H9 (cell line): ENCODE measurements around the gene B3GNT3. TPM values are rescaled to one million over a fixed set of nuclear protein-coding genes. Genes with fewer than 3 reads are reported as not detected.

Source experiments
- DNase-seq: peaks from one replicate; pipeline ENCODE4 v3.0.0-alpha.2; 2017
- H2AFZ ChIP-seq: one replicate; pipeline ENCODE4 v1.6.1; 2013; ENCODE audit warnings: mild to moderate bottlenecking, low read length, control low read depth, moderate library complexity
- H2AK5ac ChIP-seq: 2 replicates; pipeline ENCODE4 v1.6.1; 2013; ENCODE audit warnings: low read length, control low read depth, mixed read lengths; ENCODE audit not compliant: insufficient read length
- H2BK120ac ChIP-seq: one replicate; pipeline ENCODE4 v1.6.1; 2013; ENCODE audit warnings: low read depth, mild to moderate bottlenecking, low read length, control low read depth, inconsistent platforms; ENCODE audit not compliant: poor library complexity, severe bottlenecking
- H2BK12ac ChIP-seq: 2 replicates; pipeline ENCODE4 v1.6.1; 2013; ENCODE audit warnings: low read length, control low read depth, mixed read lengths, low read depth; ENCODE audit not compliant: insufficient read length
- H2BK15ac ChIP-seq: 2 replicates; pipeline ENCODE4 v1.6.1; 2013; ENCODE audit warnings: low read depth, low read length, control low read depth
- H2BK20ac ChIP-seq: one replicate; pipeline ENCODE4 v1.6.1; 2013; ENCODE audit warnings: low read depth, mild to moderate bottlenecking, low read length, control low read depth, inconsistent platforms; ENCODE audit not compliant: poor library complexity, severe bottlenecking
- H2BK5ac ChIP-seq: 2 replicates; pipeline ENCODE4 v1.6.1; 2013; ENCODE audit warnings: low read length, control low read depth, mixed read lengths; ENCODE audit not compliant: insufficient read length
- H3K14ac ChIP-seq: 2 replicates; pipeline ENCODE4 v1.6.1; 2013; ENCODE audit warnings: low read length, control low read depth; ENCODE audit not compliant: insufficient read depth
- H3K18ac ChIP-seq: 2 replicates; pipeline ENCODE4 v1.6.1; 2013; ENCODE audit warnings: low read depth, mild to moderate bottlenecking, mixed read lengths, low read length, control low read depth; ENCODE audit not compliant: insufficient read length
- H3K23ac ChIP-seq: 2 replicates; pipeline ENCODE4 v1.6.1; 2013; ENCODE audit warnings: low read length, control low read depth, mixed read lengths, low read depth; ENCODE audit not compliant: insufficient read length
- H3K23me2 ChIP-seq: 2 replicates; pipeline ENCODE4 v1.6.1; 2013; ENCODE audit warnings: low read depth, mild to moderate bottlenecking, mixed read lengths, low read length, control low read depth; ENCODE audit not compliant: insufficient read length, poor library complexity, severe bottlenecking
- H3K27ac ChIP-seq: 2 replicates; pipeline ENCODE4 v1.5.1; 2013; ENCODE audit warnings: low read length, control low read depth, mixed read lengths, low read depth; ENCODE audit not compliant: insufficient read length
- H3K27me3 ChIP-seq: 2 replicates; pipeline ENCODE4 v1.6.1; 2013; ENCODE audit warnings: low read length, control low read depth, inconsistent platforms; ENCODE audit not compliant: insufficient read depth
- H3K4ac ChIP-seq: 2 replicates; pipeline ENCODE4 v1.6.1; 2013; ENCODE audit warnings: low read depth, mild to moderate bottlenecking, control low read depth, inconsistent platforms, low read length, moderate library complexity
- H3K4me1 ChIP-seq: 2 replicates; pipeline ENCODE4 v1.6.1; 2013; ENCODE audit warnings: low read length, control low read depth, inconsistent platforms; ENCODE audit not compliant: insufficient read depth
- H3K4me2 ChIP-seq: 2 replicates; pipeline ENCODE4 v1.6.1; 2013; ENCODE audit warnings: low read length, control low read depth, mixed read lengths; ENCODE audit not compliant: insufficient read length, insufficient read depth
- H3K56ac ChIP-seq: 2 replicates; pipeline ENCODE4 v1.6.1; 2013; ENCODE audit warnings: low read depth, mild to moderate bottlenecking, mixed read lengths, low read length, control low read depth; ENCODE audit not compliant: insufficient read length
- H3K79me1 ChIP-seq: 2 replicates; pipeline ENCODE4 v1.6.1; 2013; ENCODE audit warnings: low read depth, mild to moderate bottlenecking, moderate library complexity, low read length, control low read depth, inconsistent platforms; ENCODE audit not compliant: insufficient read depth, poor library complexity, severe bottlenecking
- H3K79me2 ChIP-seq: 2 replicates; pipeline ENCODE4 v1.6.1; 2013; ENCODE audit warnings: low read length, control low read depth, inconsistent platforms; ENCODE audit not compliant: insufficient read depth
- H3K9ac ChIP-seq: 2 replicates; pipeline ENCODE4 v1.6.1; 2013; ENCODE audit warnings: low read length, control low read depth, mixed read lengths; ENCODE audit not compliant: insufficient read length; ENCODE audit errors: extremely low read depth
- H3K9me3 ChIP-seq: one replicate; pipeline ENCODE4 v1.6.1; 2013; ENCODE audit warnings: low read depth, low read length, inconsistent platforms; ENCODE audit not compliant: control insufficient read depth
- H3T11ph ChIP-seq: one replicate; pipeline ENCODE4 v1.6.1; 2013; ENCODE audit warnings: mild to moderate bottlenecking, low read length, control low read depth, inconsistent platforms
- H4K20me1 ChIP-seq: one replicate; pipeline ENCODE4 v1.6.1; 2013; ENCODE audit not compliant: control insufficient read depth, insufficient read length, insufficient read depth
- H4K5ac ChIP-seq: 2 replicates; pipeline ENCODE4 v1.6.1; 2013; ENCODE audit warnings: low read depth, mild to moderate bottlenecking, mixed read lengths, low read length, control low read depth; ENCODE audit not compliant: insufficient read length
- H4K8ac ChIP-seq: replicated peaks from 2 replicates; pipeline ENCODE4 v1.6.1; 2013; ENCODE audit warnings: low read length, control low read depth, mixed read lengths, low read depth; ENCODE audit not compliant: insufficient read length
- H4K91ac ChIP-seq: 2 replicates; pipeline ENCODE4 v1.6.1; 2013; ENCODE audit warnings: low read depth, mild to moderate bottlenecking, moderate library complexity, mixed read lengths, low read length, control low read depth; ENCODE audit not compliant: insufficient read length
- H3K27ac Mint-ChIP-seq, 3 experiments: 2 replicates in 2 of 3; 3 replicates in 1 of 3; pipeline ENCODE4 v1.8.0; 2020 to 2021; ENCODE audit warnings: mixed read lengths in 3 of 3, mild to moderate bottlenecking in 1 of 3, moderate library complexity in 1 of 3
- H3K27me3 Mint-ChIP-seq: 2 replicates; pipeline ENCODE4 v1.8.0; 2021; ENCODE audit warnings: low read depth, mild to moderate bottlenecking, moderate library complexity, mixed read lengths
- H3K36me3 Mint-ChIP-seq, 3 experiments: 2 replicates in 2 of 3; 3 replicates in 1 of 3; pipeline ENCODE4 v1.8.0; 2020 to 2021; ENCODE audit warnings: low read depth in 3 of 3, mixed read lengths in 3 of 3; ENCODE audit not compliant: insufficient read depth in 1 of 3
- H3K4me1 Mint-ChIP-seq, 2 experiments: 2 replicates each; pipeline ENCODE4 v1.8.0; 2020; ENCODE audit warnings: mixed read lengths in 2 of 2
- H3K4me3 Mint-ChIP-seq, 2 experiments: 2 replicates in 1 of 2; 3 replicates in 1 of 2; pipeline ENCODE4 v1.8.0; 2020 to 2021; ENCODE audit warnings: mild to moderate bottlenecking in 2 of 2, mixed read lengths in 2 of 2, moderate library complexity in 1 of 2
- H3K9me3 Mint-ChIP-seq, 2 experiments: 2 replicates in 1 of 2; 3 replicates in 1 of 2; pipeline ENCODE4 v1.8.0; 2020; ENCODE audit warnings: mild to moderate bottlenecking in 2 of 2, mixed read lengths in 2 of 2, moderate library complexity in 1 of 2
- WGBS: extraction: QIAGEN DNeasy Blood & Tissue Kit; methylation state at CpG from one replicate; pipeline ENCODE4 v1.1.7; 2013; ENCODE audit warnings: missing lambda C conversion rate, low lambda C conversion rate, mixed read lengths; ENCODE audit not compliant: insufficient read length; ENCODE audit errors: extremely low coverage; 5-methylcytosine and 5-hydroxymethylcytosine counted together
- total RNA-seq: library from RNA; stranded (reverse); gene quantifications from 2 replicates; pipeline ENCODE4 v1.2.1, GENCODE V29; 2021
- TF ChIP-seq, protein P1 (sequence below): fragments of 200-600 bp; sonication (generic); conservative IDR thresholded peaks from 3 replicates; pipeline ENCODE4 v1.8.0; 2021; ENCODE audit warnings: antibody characterized with exemption, mild to moderate bottlenecking

B3GNT3 gene
- total RNA-seq, 1 experiment from 2014 or later = 0.96 TPM

DNA sequence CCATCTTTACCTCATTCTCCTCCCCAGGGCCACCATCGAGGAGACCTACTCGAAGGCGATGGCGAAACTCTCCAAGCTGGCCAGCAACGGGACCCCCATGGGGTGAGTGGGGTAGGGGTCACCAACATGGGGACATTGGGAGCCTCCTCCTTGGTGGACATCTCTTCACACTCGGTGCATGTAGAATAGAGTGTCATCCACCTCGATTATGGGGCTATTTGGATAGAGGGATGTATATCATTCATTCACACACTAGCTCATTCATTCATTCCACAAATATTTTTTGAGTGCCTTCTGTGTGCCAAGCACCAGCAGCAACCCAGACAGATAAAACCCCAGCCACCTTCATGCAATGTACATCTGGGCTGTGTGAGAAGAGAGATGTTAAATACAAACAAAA lies 30.6 kb upstream of the B3GNT3 start:
- peaks cover 5 to 13% of the 10 kb centered on the region in 2 experiments for H3K4me1 Mint-ChIP-seq
- H3K23me2 ChIP-seq = no peaks in the 10 kb centered on the region
- TF ChIP-seq, protein P1, sequence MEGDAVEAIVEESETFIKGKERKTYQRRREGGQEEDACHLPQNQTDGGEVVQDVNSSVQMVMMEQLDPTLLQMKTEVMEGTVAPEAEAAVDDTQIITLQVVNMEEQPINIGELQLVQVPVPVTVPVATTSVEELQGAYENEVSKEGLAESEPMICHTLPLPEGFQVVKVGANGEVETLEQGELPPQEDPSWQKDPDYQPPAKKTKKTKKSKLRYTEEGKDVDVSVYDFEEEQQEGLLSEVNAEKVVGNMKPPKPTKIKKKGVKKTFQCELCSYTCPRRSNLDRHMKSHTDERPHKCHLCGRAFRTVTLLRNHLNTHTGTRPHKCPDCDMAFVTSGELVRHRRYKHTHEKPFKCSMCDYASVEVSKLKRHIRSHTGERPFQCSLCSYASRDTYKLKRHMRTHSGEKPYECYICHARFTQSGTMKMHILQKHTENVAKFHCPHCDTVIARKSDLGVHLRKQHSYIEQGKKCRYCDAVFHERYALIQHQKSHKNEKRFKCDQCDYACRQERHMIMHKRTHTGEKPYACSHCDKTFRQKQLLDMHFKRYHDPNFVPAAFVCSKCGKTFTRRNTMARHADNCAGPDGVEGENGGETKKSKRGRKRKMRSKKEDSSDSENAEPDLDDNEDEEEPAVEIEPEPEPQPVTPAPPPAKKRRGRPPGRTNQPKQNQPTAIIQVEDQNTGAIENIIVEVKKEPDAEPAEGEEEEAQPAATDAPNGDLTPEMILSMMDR = no peak
- H3K79me1 ChIP-seq = no peaks in the 10 kb centered on the region
- no peak overlapping the region for H3K23ac ChIP-seq
- no peak overlapping the region for H4K8ac ChIP-seq
- H4K20me1 ChIP-seq = no peaks in the 10 kb centered on the region
- H3K14ac ChIP-seq = no peak overlapping the region
- no peak overlapping the region for H2BK5ac ChIP-seq
- H2BK120ac ChIP-seq = no peak overlapping the region
- DNase-seq = no peak
- no peaks in the 10 kb centered on the region for H3K4me1 ChIP-seq
- no peak overlapping the region for H3T11ph ChIP-seq
- no peaks in the 10 kb centered on the region for H3K27me3 Mint-ChIP-seq
- no peak overlapping the region for H3K4me2 ChIP-seq
- peaks cover 1 to 11% (median 2%) of the 10 kb centered on the region in 3 experiments; a peak in 6 of 7 replicates for H3K36me3 Mint-ChIP-seq
- H2BK20ac ChIP-seq = no peak overlapping the region
- no peak overlapping the region for H3K4me3 Mint-ChIP-seq
- no peaks in the 10 kb centered on the region for H3K79me2 ChIP-seq
- no peak overlapping the region for H3K9ac ChIP-seq
- H4K91ac ChIP-seq = no peak overlapping the region
- no peaks in the 10 kb centered on the region; a peak in 2 of 5 replicates for H3K9me3 Mint-ChIP-seq
- H2AK5ac ChIP-seq = no peak overlapping the region
- no CpG with 5 or more reads among the region's 7 CpGs for WGBS
- H3K56ac ChIP-seq = no peak overlapping the region
- no peak overlapping the region for H2BK12ac ChIP-seq
- no peak overlapping the region for H3K18ac ChIP-seq
- H3K9me3 ChIP-seq = no peaks in the 10 kb centered on the region
- H3K4ac ChIP-seq = no peak overlapping the region
- no peak overlapping the region for H3K27ac ChIP-seq
- no peak overlapping the region for H2BK15ac ChIP-seq
- H2AFZ ChIP-seq = no peak overlapping the region
- no peak overlapping the region for H3K27ac Mint-ChIP-seq
- no peak overlapping the region for H4K5ac ChIP-seq
- no peaks in the 10 kb centered on the region for H3K27me3 ChIP-seq
